DMS 273 treated with DMSO at 0.1 percent for 48 hours (cell line): ENCODE measurements around the gene RHOB.

Experiments used
- DNase-seq: peaks from one replicate; lab custom pipeline; 2025; lab: John Stamatoyannopoulos, UW

RHOB gene

GRCh38 chr2:20438334-20439192 lies 8.3 kb upstream of the RHOB start:
- no peak for DNase-seq

- DNase-seq, result no peak
Measured at GRCh38 chr2:20439193-20439475, 7.7 kb upstream of the RHOB start.

GRCh38 chr2:20439503-20439902 lies 7.4 kb upstream of the RHOB start:
- DNase-seq, result no peak

GRCh38 chr2:20440001-20440560 lies 6.8 kb upstream of the RHOB start:
- no peak for DNase-seq

GRCh38 chr2:20443276-20443920 lies 3.5 kb upstream of the RHOB start:
- no peak for DNase-seq

- no peak for DNase-seq
Measured at GRCh38 chr2:20444101-20444992, 2.5 kb upstream of the RHOB start.

DNA sequence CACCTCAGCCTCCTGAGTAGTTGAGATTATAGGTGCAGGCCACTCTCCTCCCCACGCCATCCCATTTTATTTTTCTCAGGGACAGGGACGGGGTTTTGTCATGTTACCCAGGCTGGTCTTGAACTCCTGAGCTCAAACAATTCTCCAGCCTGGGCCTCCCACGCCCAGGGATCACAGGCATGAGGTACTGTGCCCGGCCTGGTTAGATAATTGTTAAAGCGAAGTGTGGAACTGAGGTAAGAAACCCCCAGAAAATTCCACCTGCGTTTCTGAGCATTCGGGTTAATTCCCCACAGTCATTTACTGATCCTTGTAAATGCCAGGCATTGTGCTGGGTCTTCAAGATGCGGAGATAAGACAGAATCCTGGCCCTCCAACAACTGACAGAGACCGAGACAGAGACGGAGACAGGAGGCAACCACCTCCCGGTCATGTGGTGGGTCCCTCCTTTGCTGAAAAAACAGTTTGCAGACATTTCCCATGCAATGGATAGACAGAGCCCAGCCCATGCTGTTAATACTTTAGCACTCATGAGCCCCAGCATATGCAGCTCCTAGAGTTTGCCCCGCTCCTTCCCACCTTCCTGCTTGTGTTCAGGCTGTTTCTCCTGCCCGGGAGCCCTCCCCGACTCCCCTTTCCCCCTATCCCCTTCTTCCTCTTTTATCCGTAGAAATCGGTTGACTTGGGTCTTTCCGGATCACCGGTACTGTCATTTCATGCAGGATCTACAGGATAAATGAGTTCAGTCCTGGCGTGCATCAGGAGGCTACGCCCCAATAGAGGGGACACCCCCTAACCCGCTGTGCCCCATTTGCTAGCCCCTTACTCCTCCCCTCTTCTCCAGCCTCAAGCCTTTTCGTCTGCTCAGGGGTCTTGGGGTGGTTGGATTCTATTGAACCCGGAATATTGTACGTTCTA lies 1.6 kb upstream of the RHOB start:
- no peak for DNase-seq

GRCh38 chr2:20446255-20446916 lies 488 bp upstream of the RHOB start:
- no peak for DNase-seq

DNA sequence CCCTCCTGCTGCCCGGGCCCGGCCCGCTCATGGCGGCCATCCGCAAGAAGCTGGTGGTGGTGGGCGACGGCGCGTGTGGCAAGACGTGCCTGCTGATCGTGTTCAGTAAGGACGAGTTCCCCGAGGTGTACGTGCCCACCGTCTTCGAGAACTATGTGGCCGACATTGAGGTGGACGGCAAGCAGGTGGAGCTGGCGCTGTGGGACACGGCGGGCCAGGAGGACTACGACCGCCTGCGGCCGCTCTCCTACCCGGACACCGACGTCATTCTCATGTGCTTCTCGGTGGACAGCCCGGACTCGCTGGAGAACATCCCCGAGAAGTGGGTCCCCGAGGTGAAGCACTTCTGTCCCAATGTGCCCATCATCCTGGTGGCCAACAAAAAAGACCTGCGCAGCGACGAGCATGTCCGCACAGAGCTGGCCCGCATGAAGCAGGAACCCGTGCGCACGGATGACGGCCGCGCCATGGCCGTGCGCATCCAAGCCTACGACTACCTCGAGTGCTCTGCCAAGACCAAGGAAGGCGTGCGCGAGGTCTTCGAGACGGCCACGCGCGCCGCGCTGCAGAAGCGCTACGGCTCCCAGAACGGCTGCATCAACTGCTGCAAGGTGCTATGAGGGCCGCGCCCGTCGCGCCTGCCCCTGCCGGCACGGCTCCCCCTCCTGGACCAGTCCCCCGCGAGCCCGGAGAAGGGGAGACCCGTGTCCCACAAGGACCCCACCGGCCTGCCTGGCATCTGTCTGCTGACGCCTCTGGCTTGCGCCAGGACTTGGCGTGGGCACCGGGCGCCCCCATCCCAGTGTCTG lies 767 bp downstream of the RHOB start:
- no peak for DNase-seq

GRCh38 chr2:20448246-20448976 lies 1.5 kb downstream of the RHOB start:
- no peak for DNase-seq

- DNase-seq, result no peak
Measured at GRCh38 chr2:20448977-20449306, 2.1 kb downstream of the RHOB start.

- no peak for DNase-seq
Measured at GRCh38 chr2:20449501-20450200, 2.8 kb downstream of the RHOB start.

GRCh38 chr2:20450201-20450999 lies 3.5 kb downstream of the RHOB start:
- no peak for DNase-seq

DNA sequence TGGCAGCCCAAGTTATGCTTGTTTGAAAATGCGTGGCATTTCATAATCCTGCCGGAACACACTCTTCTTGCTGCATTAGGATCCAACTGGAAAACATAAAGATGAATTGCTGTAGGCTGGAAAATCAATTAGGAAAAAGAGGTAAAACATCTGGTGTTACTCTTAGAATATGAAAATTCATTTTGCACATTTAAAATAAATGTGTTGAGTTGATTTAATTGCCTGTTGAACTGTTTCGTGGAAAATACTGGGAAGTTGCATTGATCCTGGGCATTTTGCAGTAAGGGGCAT lies 4.1 kb downstream of the RHOB start:
- no peak for DNase-seq

DNA sequence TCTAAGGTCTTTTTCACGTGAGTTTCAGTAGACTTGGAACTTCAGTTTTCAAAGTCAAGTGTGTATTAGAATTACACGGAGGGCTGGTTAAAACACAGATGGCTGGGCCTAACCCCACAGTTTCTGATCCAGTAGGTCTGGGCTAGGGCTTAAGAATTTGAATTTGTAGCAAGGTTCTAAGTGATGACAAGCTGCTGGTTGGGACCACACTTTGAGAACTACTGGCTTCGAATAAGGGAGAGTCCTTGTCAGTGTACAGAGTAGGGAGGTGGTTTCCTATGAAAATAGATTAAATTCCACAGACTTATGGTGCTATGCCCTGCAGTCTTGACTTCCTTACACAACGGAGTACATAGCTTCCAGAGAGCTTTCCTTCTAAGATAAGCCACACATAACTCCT lies 4.5 kb downstream of the RHOB start:
- no peak for DNase-seq

- no peak for DNase-seq
Measured at GRCh38 chr2:20451761-20452499, 5.1 kb downstream of the RHOB start.

DNA sequence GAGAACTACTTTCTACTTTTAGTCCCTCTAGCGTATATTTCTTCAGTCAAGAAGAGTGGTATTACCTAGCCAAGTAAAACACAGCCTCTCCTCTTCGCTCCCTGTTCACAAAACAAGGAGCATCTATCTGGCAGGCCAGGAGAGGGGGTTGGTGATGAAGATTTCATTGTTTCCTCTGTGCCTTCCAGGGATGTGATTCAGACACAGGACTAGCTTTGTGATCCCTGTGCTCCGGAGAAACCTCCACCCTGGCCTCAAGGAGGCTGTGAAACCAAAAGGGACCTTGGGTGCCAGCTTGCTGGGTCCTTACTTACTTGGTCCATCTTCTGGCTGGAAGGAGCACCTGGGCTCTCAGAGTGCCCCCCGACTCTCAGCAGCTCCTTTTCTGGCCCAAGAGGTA lies 5.7 kb downstream of the RHOB start:
- no peak for DNase-seq

- DNase-seq, result no peak
Measured at GRCh38 chr2:20453087-20453486, 6.2 kb downstream of the RHOB start.
